ENCODE data around the gene PSENEN.
A peak's percentile ranks its signal among the peaks of the same experiment; 100 is the strongest.

The PSENEN gene

GRCh38 chr19:35733180-35734125, 12.0 kb upstream of the PSENEN start:
- DNase-seq (ENCODE audit: low read depth in 3 of 3) = no peak

GRCh38 chr19:35734273-35734672, 11.2 kb upstream of the PSENEN start:
- no peak for DNase-seq (ENCODE audit: low read depth in 3 of 3)

- DNase-seq (ENCODE audit: low read depth in 3 of 3) = no peak
Observed at GRCh38 chr19:35734889-35735288, 10.6 kb upstream of the PSENEN start.

DNA sequence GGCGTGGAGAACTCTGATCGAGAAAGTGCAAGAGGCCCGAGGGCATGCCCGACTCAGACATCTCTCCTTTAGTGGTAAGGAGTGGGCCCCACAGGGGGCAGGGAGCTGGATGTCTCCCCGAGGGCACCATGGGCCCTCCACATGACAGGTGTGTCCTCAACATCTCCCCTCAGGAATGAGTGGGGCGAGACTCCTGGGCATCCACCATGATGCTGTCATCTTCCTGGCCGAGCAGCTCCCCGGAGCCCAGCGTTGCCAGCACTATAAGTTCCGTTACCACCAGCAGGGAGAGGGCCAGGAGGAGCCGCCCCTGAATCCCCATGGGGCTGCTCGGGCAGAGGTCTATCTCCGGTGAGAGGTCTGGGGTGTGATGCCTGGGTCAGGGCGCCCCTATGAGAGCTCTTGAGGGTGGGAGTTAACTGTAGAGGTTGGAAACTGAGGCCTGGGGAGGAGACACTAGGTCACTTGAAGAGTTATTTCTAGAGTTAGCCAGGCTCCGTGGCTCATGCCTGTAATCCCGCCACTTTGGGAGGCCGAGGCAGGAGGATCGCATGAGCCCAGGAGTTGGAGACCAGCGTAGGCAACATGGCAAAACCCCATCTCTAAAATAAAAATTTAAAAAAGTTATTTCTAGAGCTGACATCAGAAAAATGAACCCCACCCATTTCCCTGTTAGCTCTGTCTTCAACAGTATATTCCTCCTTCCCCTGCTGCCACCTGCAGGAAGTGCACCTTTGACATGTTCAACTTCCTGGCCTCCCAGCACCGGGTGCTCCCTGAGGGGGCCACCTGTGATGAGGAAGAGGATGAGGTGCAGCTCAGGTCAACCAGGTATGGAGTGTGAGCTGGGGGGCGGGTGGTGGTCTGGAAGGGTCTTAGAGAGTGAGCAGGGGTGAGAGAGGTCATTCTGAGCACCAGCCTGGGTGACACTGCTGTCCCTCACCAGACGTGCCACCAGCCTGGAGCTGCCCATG, 8.3 kb upstream of the PSENEN start:
- no peak for DNase-seq (ENCODE audit: low read depth in 3 of 3)

DNA sequence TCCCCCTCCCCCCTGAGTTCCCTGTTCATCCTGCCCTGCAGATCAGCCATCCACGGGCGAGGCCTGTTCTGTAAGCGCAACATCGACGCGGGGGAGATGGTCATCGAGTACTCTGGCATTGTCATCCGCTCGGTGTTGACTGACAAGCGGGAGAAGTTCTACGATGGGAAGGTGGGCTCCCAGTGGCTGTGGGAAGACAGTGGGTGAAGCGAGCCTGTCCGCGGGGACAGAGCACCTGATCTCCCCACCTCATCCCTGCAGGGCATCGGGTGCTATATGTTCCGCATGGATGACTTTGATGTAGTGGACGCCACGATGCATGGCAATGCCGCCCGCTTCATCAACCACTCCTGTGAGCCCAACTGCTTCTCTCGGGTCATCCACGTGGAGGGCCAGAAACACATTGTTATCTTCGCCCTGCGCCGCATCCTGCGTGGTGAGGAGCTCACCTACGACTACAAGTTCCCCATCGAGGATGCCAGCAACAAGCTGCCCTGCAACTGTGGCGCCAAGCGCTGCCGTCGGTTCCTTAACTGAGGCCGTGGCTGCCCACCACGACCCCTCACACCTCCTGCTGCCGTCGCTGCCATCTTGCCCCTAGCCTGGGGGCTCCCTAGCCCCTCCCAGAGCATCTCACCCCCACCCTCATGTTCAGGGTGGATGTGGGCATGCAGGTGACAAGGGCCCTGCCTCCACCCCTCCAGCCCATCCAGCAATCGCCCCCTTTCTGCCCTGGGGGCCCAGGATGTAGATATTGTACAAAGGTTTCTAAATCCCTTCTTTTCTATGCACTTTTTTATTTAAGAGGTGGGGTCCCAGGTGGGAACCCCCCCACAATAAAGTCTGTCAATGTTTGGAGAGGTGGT, 7.2 kb upstream of the PSENEN start:
- no peak for DNase-seq (ENCODE audit: low read depth in 3 of 3)

DNA sequence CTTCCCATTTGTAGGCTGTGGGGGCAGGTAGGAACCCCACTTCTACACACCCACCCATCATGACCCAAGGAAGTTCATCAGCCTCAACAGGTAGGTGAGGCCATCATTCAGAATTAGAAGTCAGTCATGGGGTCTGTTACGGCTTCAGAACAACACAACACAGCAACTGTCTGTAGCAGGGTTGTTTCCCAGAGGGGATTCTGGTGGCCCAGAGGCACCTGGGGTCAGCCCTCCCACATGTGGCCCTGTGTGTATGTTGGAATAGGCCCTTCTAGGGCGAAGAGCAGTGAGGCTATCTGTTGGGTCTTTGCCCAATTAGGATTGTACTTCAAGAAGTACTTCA, 6.6 kb upstream of the PSENEN start:
- no peak for DNase-seq (ENCODE audit: low read depth in 3 of 3)

- no peak for DNase-seq (ENCODE audit: low read depth in 3 of 3)
Observed at GRCh38 chr19:35739275-35740107, 6.0 kb upstream of the PSENEN start.

DNA sequence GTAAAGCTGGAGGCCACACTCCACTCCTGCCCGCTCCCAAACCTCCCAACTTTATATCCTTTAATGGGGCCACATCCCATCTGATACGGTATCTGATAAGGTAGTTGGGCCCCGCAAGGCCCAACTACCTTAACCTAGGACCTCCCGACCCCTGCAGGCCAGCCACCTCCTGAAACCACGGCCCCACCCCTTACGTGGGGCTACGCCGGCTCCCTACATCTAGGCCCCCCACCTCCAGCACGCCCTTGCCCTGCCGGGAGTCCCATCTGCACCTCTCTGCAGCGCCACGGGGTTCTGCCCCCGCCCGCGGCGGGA, 5.4 kb upstream of the PSENEN start:
- DNase-seq (ENCODE audit: low read depth in 3 of 3) = no peak

DNA sequence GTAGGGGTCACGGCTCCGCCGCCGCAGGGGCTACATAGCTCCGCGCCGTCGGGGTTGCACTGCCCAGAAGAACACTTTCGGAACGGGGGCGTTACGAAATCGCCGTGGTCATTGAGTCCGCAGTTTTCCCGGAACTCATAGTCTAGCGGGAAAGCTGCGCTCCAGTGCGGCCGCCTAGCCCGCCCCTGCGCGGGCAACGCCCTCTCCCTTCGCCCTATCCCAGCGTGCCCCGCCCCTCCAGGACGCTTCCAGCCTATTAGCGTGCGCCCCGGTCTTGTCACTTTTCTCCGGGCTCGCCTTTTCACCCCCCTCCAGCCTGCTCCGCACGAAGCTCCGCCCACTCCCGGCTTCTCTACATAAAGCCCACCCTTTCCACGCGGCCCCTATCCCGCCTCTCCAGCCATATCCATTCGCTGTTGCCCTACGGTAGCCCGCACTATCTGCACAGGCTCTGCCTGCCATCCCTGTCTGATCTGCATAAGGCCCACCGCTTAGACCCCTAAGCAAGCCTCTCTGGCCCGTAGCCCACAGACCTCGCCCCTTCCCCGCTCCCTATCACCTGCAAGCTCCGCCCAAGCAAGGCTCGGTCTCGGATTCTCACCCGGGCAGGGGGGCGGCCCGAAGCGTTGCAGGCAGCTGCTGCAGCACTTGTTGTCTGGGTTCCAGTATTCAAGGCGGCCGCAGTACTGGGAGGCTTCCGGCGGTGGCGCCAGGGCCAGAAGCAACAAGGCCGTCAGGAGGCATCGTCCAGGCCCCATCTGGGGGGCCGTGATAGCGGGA, 4.8 kb upstream of the PSENEN start:
- DNase-seq (ENCODE audit: low read depth in 3 of 3) = peak; percentile 92 to 97 (median 93)

DNA sequence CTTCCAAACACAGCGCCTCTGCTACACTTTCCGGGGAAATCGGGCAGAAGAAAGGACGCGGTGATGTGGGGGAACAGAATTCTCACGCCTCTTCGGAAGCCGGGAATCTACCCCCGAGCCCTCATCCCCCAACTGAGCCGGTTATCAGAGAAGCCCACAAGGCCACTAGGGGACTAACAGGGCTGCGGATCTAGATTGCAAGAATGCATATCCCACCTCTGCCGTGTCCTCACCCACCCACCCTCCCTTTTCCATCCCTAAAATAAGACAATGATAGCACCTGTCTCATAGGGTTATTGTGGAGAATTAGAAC, 4.3 kb upstream of the PSENEN start:
- DNase-seq (ENCODE audit: low read depth in 3 of 3) = no peak

DNA sequence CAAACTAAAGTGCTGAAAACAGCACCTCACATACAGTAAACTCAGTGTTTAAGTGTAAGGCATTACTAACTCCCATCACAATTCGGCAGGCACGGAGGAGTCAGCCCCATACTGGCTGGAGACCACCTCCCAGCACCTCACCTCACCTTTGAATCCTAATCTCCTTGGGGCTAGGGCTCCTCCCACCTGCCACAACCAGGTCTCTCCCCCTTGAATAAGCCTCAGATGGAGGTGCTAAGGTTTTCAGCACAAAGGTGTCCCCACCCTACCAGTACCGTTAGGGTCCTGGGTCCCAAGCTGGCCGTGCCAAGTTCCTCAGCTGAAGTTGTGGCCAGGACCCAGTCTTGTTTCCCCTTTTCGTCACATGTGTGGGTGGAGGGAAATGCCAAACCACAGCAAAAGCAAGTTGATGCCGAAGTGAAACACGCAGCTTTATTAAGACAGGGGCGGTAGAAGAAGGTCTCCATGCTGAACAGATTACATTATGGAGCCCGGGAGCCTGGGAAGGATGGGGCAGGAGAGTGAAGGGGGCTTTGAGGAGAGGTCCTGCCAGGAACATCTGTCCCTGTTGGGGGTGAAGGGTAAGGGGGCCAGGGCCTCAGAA, 3.2 kb upstream of the PSENEN start, which contains the start of gene IGFLR1:
IGFLR1 (minus strand) TSS at position 332 of the 604 bp plus-strand sequence. CDS start 1,272 bp downstream, outside the sequence.
- DNase-seq (ENCODE audit: low read depth in 3 of 3) = peak; percentile 51 to 70 (median 63)

DNA sequence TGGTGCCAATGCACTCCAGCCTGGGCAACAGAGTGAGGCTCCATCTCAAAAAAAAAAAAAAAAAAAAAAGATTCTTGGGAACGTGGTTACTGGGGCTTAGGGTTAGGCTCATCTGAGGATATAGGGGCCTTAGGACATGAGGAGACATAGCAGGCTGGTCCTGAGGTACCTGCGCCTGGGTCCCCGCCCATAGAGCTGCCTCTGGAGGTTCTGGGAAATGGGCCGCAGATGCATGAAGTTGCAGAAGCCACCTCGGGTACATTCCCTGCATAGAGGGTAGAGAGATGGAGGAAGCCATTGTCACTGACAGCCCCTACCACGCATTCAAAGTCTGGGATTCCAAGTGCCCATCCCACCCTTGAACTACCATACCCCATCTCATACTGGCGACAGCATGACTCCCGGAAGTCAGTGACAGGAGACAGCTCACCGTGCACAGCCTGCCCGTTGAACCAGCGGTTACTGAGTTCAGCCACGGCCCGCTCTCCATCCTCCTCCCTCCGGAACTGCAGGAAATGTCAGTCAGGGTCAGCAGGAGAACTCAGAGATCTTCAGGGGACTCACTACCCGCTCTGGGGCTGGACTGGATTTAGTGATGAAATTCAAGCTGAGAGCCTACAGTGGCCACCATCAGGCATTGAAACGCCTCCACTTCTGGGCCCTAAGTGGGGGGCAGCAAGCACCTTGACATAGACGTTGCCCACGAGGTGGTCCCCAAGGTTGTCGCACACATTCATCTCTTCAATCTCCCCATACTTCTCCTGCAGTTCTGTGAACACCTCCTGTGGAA, 1.6 kb upstream of the PSENEN start:
- DNase-seq (ENCODE audit: low read depth in 3 of 3) = no peak

DNA sequence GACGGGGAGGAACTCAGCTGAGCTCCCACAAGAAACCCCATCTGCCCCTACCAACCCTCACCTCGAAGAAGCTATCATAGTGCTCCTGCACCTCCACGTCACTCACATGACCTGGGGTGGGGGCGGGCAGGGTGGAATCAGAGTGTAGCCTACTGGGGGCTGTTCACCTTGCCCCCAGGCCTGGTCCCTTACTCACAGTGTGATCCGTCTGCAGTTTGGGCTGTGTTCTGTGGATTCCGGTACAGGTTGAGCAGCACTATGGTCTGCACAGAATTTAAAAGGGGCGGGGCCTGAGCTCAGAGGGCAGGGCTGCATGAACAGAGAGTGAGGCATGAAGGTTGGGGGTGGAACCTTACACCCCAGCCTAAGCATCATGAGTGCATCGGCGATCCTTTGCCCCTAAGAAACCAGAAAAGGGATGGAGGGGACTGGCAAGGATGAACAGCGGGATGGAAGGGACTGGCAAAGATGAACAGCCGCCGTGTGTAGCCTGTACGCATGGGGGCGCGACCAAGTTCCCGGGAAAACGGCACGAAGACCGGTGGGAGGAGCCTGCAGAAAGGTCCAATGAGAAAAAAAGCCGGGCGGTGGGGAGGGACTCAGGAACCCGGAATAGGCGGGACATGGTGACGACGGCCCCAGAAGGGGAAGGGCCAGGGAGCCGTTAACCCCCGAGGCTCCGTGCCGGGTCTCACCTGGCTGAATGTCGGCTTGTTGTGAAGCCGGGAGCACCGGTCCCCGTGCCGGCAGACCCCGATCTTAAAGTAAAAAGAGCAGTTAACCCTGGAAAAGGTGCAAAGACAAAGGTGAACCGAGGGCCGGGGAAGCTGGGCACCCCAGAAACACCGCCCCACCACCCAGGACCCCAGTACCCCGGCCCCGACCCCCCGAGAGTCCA, 772 bp upstream of the PSENEN start:
- peak; percentile 90 to 92 (median 90) for DNase-seq (ENCODE audit: low read depth in 3 of 3)

- no peak for DNase-seq (ENCODE audit: low read depth in 3 of 3)
Observed at GRCh38 chr19:35746087-35746462, 624 bp downstream of the PSENEN start.

- DNase-seq (ENCODE audit: low read depth in 3 of 3) = no peak
Observed at GRCh38 chr19:35746531-35746930, 1.1 kb downstream of the PSENEN start.

- DNase-seq (ENCODE audit: low read depth in 3 of 3) = peak; percentile 95 to 98 (median 97)
Observed at GRCh38 chr19:35748106-35749020, 2.9 kb downstream of the PSENEN start, which contains the start of gene LIN37. Gene LIN37 (plus strand): TSS chr19:35748576. CDS start chr19:35748725, 149 bp downstream.

GRCh38 chr19:35750167-35750566, 4.7 kb downstream of the PSENEN start:
- no peak for DNase-seq (ENCODE audit: low read depth in 3 of 3)

Data from stimulated activated CD4-positive, alpha-beta T cell treated with anti-CD3 and anti-CD28 coated beads, TNF-alpha, amount 100 ng/mL, for 24 hours (primary cell).